Endothelial cell of umbilical vein (primary cell): Measurements from ENCODE around the gene TMEM178B. TPM values are rescaled to one million over a fixed set of nuclear protein-coding genes. Genes with fewer than 3 reads are reported as not detected.

Source experiments
- BruUV-seq: library from RNA; stranded (reverse); fragments of 400-500 nt; replicated peaks from 2 replicates; lab custom pipeline; 2021; lab: Mats Ljungman, UMichigan
- CTCF ChIA-PET: fragments of 300-600, 350-600 bp; sonication (Branson Sonifier 250); formaldehyde crosslinking; loops from one replicate; lab custom pipeline; 2021; ENCODE audit warnings: antibody characterized with exemption, inconsistent platforms; lab: Charles Lee
- POLR2A ChIA-PET: fragments of 300-600, 350-600 bp; sonication (Branson Sonifier 250); formaldehyde crosslinking; loops from one replicate; lab custom pipeline; 2021; ENCODE audit warnings: antibody characterized with exemption, inconsistent platforms; lab: Charles Lee
- DNase-seq: peaks from one replicate; pipeline ENCODE4 v3.0.0-alpha.2; 2011; ENCODE audit warnings: low read depth, low spot score
- FAIRE-seq: peaks from 2 replicates; lab custom pipeline; 2011; peaks lifted over from hg19 to GRCh38; lab: Jason Lieb, UNC
- H2AFZ ChIP-seq: 2 replicates; pipeline ENCODE4 v1.6.0; 2012; ENCODE audit warnings: low read depth, low read length, control low read depth, inconsistent platforms
- H3K27ac ChIP-seq: 2 replicates; pipeline ENCODE4 v1.5.1; 2011; ENCODE audit warnings: low read depth, mild to moderate bottlenecking, control low read depth, low read length, moderate library complexity; ENCODE audit not compliant: insufficient read depth
- H3K27me3 ChIP-seq, 2 experiments: 2 replicates each; pipeline versions ENCODE4 v1.6.0 to v1.6.1; 2011; ENCODE audit warnings: low read length in 2 of 2, mixed read lengths in 1 of 2; ENCODE audit not compliant: control insufficient read depth in 2 of 2, insufficient read depth in 2 of 2
- H3K36me3 ChIP-seq, 2 experiments: 2 replicates in 1 of 2; 3 replicates in 1 of 2; pipeline ENCODE4 v1.5.1; 2011; ENCODE audit warnings: low read length in 2 of 2, mild to moderate bottlenecking in 1 of 2, moderate library complexity in 1 of 2; ENCODE audit not compliant: control insufficient read depth in 2 of 2, insufficient read depth in 2 of 2; ENCODE audit errors: extremely low read depth in 1 of 2
- H3K4me1 ChIP-seq: 3 replicates; pipeline ENCODE4 v1.5.1; 2011; ENCODE audit warnings: mild to moderate bottlenecking, low read length; ENCODE audit not compliant: control insufficient read depth, insufficient read depth; ENCODE audit errors: extremely low read depth
- H3K4me2 ChIP-seq: 2 replicates; pipeline ENCODE4 v1.6.1; 2011; ENCODE audit warnings: low read length, control low read depth, mixed read lengths; ENCODE audit not compliant: insufficient read depth
- H3K4me3 ChIP-seq, 3 experiments: fragments of 200-600 bp in 1 of 3; sonication (generic), shearing (Covaris generic) in 1 of 3; replicated peaks in 1 of 3; 2 replicates each; pipeline ENCODE4 v1.5.1; 2011 to 2016; ENCODE audit warnings: control low read depth in 3 of 3, low read length in 3 of 3, mild to moderate bottlenecking in 2 of 3, inconsistent platforms in 1 of 3, low read depth in 1 of 3, moderate library complexity in 1 of 3; ENCODE audit not compliant: insufficient read depth in 1 of 3
- H3K79me2 ChIP-seq: 2 replicates; pipeline ENCODE4 v1.6.0; 2012; ENCODE audit warnings: low read length, inconsistent platforms; ENCODE audit not compliant: control insufficient read depth, insufficient read depth
- H3K9ac ChIP-seq: replicated peaks from 2 replicates; pipeline ENCODE3; 2011; ENCODE audit warnings: low read length, control low read depth; ENCODE audit not compliant: insufficient read depth; ENCODE audit errors: extremely low read depth
- H3K9me1 ChIP-seq: replicated peaks from 3 replicates; pipeline ENCODE4 v1.6.0; 2011; ENCODE audit warnings: mild to moderate bottlenecking, low read length; ENCODE audit not compliant: control insufficient read depth, insufficient read depth; ENCODE audit errors: extremely low read depth
- H3K9me3 ChIP-seq: replicated peaks from 2 replicates; pipeline ENCODE4 v1.5.1; 2012; ENCODE audit warnings: low read length, inconsistent platforms; ENCODE audit not compliant: control insufficient read depth, insufficient read depth
- H4K20me1 ChIP-seq: replicated peaks from 2 replicates; pipeline ENCODE3; 2011; ENCODE audit warnings: mild to moderate bottlenecking, low read length; ENCODE audit not compliant: control insufficient read depth, insufficient read depth; ENCODE audit errors: extremely low read depth
- EZH2 ChIP-seq: IDR thresholded peaks from 2 replicates; pipeline ENCODE4 v1.6.1; 2012; ENCODE audit warnings: borderline replicate concordance, low read depth, mild to moderate bottlenecking, moderate library complexity, low read length, inconsistent platforms; ENCODE audit not compliant: severe bottlenecking
- FOS ChIP-seq: IDR thresholded peaks from 2 replicates; pipeline ENCODE4 v1.6.1; 2011; ENCODE audit warnings: mild to moderate bottlenecking, low read length, moderate library complexity, borderline replicate concordance; ENCODE audit not compliant: insufficient read depth
- GATA2 ChIP-seq: IDR thresholded peaks from 2 replicates; pipeline ENCODE4 v1.7.0; 2011; ENCODE audit warnings: low read depth, mild to moderate bottlenecking, moderate library complexity, mixed read lengths, low read length; ENCODE audit not compliant: insufficient read length, insufficient read depth
- JUN ChIP-seq: IDR thresholded peaks from 2 replicates; pipeline ENCODE4 v1.6.1; 2011; ENCODE audit warnings: borderline replicate concordance, low read depth; ENCODE audit not compliant: insufficient read length, insufficient read depth
- MYC ChIP-seq: IDR thresholded peaks from one replicate; pipeline ENCODE4 v1.6.1; 2011; ENCODE audit warnings: mild to moderate bottlenecking, low read depth, low read length
- POLR2A ChIP-seq: IDR thresholded peaks from 2 replicates; pipeline ENCODE4 v1.6.1; 2012; ENCODE audit warnings: low read depth, mild to moderate bottlenecking, control low read depth, low read length
- POLR2AphosphoS5 ChIP-seq: IDR thresholded peaks from 2 replicates; pipeline ENCODE4 v1.6.1; 2012; ENCODE audit warnings: low read depth, mild to moderate bottlenecking, control low read depth, low read length, moderate library complexity; ENCODE audit not compliant: insufficient read depth
- dilution Hi-C: fragments of 300-500 bp; cut with MboI; formaldehyde crosslinking; loops from one replicate; pipeline ENCODE4 v1.15.0; 2019; ENCODE audit warnings: low sequenced_read_pairs; ENCODE audit not compliant: extremely low pct_ligation_motif_present
- intact Hi-C: fragments of 100-400 bp; cut with micrococcal nuclease; formaldehyde crosslinking; loops from one replicate; pipeline ENCODE4 v1.10.0; 2022
- polyA plus RNA-seq, 4 experiments: library from polyadenylated mRNA; depleted of rRNA in 3 of 4; stranded (reverse) in 3 of 4; unstranded in 1 of 4; fragments of >200 nt; gene quantifications; 2 replicates each; pipeline versions ENCODE4 v1.2.1 to v1.2.3, GENCODE V29; 2011 to 2012; ENCODE audit warnings: missing spikeins in 1 of 4
- total RNA-seq: library from RNA; stranded (reverse); gene quantifications from 2 replicates; pipeline ENCODE4 v1.2.3, GENCODE V29; 2021
- TF ChIP-seq, protein P1 (sequence below), 2 donors: IDR thresholded peaks; 1 replicate in 1 of 2; 2 replicates in 1 of 2; pipeline ENCODE4 v1.5.1; 2011; ENCODE audit warnings: low read length in 2 of 2, mild to moderate bottlenecking in 2 of 2, moderate library complexity in 2 of 2, control low read depth in 1 of 2, inconsistent platforms in 1 of 2, low read depth in 1 of 2; ENCODE audit not compliant: insufficient read depth in 1 of 2; ENCODE audit errors: extremely low read depth in 1 of 2
- TF ChIP-seq, protein P2 (sequence below): IDR thresholded peaks from 2 replicates; pipeline ENCODE4 v1.6.1; 2011; ENCODE audit not compliant: insufficient read depth, insufficient read length

The TMEM178B gene
- total and polyA plus RNA-seq, 2 donors (not counting 3 experiments of a cell fraction or from before 2014, with no cell fraction given) = not detected

DNA sequence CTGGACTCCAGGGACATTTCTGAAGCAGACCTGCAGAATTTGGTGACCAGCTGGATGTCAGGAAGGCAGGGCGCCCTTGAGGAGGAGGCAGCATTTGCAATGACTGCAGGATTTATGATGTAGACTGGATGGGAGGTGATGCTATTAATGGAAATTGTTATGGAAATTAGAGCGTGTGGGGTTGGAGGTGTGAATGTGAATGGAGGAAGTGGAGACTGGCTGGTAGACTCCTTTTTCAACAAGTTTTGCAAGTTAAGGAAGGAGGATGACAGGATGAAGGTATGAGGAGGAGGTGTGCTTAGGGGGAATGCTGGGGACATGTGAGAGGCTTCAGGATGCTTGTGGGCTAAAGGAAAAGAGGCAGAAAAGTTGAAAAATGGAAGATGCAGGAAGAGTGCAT is 137.0 kb downstream of the TMEM178B start:
- no peak overlapping the region for H3K9ac ChIP-seq
- intact Hi-C loops (no loop called here), dilution Hi-C loops (no loop called here)
- no peaks in the 10 kb centered on the region for H3K27me3 ChIP-seq
- H3K27ac ChIP-seq = no peak overlapping the region
- H3K79me2 ChIP-seq = no peaks in the 10 kb centered on the region
- ChIA-PET POLR2A (no interaction called here), CTCF (no interaction called here)
- no peak overlapping the region for H2AFZ ChIP-seq
- H3K4me2 ChIP-seq = no peak overlapping the region
- no peaks in the 10 kb centered on the region for H3K9me3 ChIP-seq
- no peaks in the 10 kb centered on the region for H3K9me1 ChIP-seq
- no peaks in the 10 kb centered on the region for H3K4me1 ChIP-seq
- FAIRE-seq (no peak), DNase-seq (no peak)
- H3K4me3 ChIP-seq = no peak overlapping the region
- H3K36me3 ChIP-seq = no peaks in the 10 kb centered on the region
- TF ChIP-seq MYC (no peak), POLR2AphosphoS5 (no peak), FOS (no peak), GATA2 (no peak), JUN (no peak), EZH2 (no peak), POLR2A (no peak)
- TF ChIP-seq, protein P1, sequence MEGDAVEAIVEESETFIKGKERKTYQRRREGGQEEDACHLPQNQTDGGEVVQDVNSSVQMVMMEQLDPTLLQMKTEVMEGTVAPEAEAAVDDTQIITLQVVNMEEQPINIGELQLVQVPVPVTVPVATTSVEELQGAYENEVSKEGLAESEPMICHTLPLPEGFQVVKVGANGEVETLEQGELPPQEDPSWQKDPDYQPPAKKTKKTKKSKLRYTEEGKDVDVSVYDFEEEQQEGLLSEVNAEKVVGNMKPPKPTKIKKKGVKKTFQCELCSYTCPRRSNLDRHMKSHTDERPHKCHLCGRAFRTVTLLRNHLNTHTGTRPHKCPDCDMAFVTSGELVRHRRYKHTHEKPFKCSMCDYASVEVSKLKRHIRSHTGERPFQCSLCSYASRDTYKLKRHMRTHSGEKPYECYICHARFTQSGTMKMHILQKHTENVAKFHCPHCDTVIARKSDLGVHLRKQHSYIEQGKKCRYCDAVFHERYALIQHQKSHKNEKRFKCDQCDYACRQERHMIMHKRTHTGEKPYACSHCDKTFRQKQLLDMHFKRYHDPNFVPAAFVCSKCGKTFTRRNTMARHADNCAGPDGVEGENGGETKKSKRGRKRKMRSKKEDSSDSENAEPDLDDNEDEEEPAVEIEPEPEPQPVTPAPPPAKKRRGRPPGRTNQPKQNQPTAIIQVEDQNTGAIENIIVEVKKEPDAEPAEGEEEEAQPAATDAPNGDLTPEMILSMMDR (IDR thresholded peaks at IDR 0.05; ENCODE audit: extremely low read depth in 1 of 2, insufficient read depth in 1 of 2, low read depth in 1 of 2, low read length in 2 of 2) = no peak
- TF ChIP-seq, protein P2, sequence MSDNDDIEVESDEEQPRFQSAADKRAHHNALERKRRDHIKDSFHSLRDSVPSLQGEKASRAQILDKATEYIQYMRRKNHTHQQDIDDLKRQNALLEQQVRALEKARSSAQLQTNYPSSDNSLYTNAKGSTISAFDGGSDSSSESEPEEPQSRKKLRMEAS = no peak
- BruUV-seq = no TSS peak
- no peaks in the 10 kb centered on the region for H4K20me1 ChIP-seq
